Cardiac fibroblast (primary cell): Measurements from ENCODE around the gene RIPOR3.
"Not testable (repeated sequence)": the region's sequence is repeated elsewhere in the genome, so short reads cannot be mapped to it uniquely, and the experiment has no call there.

Experiments
- DNase-seq, 2 donors: peaks; one replicate each; pipeline versions ENCODE4 v3.0.0 to v3.0.0-alpha.2; 2010; ENCODE audit warnings: low read depth in 2 of 2
- H3K4me3 ChIP-seq, 2 donors: replicated peaks in 1 of 2; 1 replicate in 1 of 2; 2 replicates in 1 of 2; pipeline ENCODE4 v1.5.1; 2011; ENCODE audit warnings: low read depth in 2 of 2, low read length in 2 of 2, mild to moderate bottlenecking in 2 of 2, moderate library complexity in 1 of 2
- TF ChIP-seq, protein P1 (sequence below): IDR thresholded peaks from one replicate; pipeline ENCODE4 v1.5.1; 2011; ENCODE audit warnings: low read depth, mild to moderate bottlenecking, low read length, inconsistent platforms

The RIPOR3 gene

DNA sequence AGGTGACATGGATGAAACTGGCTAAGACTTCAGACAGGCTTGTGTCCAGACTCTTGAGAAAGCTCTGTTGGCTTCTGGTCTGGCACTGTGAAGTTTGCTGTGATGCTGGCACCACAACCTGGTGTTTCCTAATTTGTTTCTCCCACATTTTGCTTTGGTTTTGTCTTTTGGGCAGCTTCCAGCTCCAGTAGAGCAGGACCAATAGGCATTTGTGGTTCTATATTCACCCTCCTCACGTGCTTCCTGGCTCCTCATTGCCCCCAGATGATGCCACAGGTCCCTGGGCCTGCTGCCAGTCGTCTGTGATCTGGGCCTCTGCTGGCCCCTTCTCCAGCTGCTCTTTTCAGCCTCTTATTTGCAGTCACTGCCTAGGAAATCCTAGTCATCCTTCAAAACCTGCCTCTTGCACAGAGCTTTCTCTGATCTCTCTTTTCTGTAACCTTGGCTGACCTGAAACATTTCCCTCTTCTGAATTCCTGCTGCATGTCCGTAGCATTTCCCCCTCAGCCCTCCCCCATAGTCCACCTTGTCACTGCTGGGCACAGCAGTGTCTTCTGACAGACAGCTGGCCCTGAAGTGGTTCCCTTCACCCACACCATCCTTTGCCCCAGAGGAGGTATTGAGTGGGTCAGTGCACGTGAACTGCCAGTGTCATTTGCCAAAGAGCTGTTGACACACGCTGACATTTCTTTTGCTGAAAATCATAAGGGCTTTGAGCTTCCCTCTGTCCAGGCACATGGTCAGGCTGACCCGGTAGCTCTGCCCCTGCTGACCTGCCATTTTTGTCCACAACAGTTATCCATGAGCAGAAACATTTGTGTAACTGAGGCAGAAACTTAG lies 118.2 kb downstream of the RIPOR3 start:
- H3K4me3 ChIP-seq = no peak overlapping the region
- TF ChIP-seq, protein P1, sequence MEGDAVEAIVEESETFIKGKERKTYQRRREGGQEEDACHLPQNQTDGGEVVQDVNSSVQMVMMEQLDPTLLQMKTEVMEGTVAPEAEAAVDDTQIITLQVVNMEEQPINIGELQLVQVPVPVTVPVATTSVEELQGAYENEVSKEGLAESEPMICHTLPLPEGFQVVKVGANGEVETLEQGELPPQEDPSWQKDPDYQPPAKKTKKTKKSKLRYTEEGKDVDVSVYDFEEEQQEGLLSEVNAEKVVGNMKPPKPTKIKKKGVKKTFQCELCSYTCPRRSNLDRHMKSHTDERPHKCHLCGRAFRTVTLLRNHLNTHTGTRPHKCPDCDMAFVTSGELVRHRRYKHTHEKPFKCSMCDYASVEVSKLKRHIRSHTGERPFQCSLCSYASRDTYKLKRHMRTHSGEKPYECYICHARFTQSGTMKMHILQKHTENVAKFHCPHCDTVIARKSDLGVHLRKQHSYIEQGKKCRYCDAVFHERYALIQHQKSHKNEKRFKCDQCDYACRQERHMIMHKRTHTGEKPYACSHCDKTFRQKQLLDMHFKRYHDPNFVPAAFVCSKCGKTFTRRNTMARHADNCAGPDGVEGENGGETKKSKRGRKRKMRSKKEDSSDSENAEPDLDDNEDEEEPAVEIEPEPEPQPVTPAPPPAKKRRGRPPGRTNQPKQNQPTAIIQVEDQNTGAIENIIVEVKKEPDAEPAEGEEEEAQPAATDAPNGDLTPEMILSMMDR = no peak
- DNase-seq = peak; percentile 71 to 97

DNA sequence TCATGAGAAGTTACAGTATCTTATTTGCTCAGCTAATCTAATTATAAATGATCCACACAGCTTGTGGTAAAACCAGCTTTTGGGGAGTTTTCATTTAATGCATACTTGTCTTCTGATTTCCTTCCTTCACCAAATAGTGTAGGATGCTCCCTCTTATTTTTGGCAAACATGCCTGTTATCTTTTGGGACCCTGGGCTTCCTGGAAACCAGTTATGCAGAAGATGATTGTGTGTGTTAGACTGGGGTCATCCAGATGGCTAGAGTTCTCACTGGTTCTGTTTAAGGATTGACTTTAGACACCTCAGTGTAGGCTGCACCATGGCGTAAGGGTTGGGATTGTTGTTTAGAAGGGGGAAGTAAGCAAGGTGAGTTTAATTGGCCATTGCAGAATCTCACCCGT lies 119.9 kb downstream of the RIPOR3 start:
- TF ChIP-seq, protein P1 = no peak
- no peak for DNase-seq

DNA sequence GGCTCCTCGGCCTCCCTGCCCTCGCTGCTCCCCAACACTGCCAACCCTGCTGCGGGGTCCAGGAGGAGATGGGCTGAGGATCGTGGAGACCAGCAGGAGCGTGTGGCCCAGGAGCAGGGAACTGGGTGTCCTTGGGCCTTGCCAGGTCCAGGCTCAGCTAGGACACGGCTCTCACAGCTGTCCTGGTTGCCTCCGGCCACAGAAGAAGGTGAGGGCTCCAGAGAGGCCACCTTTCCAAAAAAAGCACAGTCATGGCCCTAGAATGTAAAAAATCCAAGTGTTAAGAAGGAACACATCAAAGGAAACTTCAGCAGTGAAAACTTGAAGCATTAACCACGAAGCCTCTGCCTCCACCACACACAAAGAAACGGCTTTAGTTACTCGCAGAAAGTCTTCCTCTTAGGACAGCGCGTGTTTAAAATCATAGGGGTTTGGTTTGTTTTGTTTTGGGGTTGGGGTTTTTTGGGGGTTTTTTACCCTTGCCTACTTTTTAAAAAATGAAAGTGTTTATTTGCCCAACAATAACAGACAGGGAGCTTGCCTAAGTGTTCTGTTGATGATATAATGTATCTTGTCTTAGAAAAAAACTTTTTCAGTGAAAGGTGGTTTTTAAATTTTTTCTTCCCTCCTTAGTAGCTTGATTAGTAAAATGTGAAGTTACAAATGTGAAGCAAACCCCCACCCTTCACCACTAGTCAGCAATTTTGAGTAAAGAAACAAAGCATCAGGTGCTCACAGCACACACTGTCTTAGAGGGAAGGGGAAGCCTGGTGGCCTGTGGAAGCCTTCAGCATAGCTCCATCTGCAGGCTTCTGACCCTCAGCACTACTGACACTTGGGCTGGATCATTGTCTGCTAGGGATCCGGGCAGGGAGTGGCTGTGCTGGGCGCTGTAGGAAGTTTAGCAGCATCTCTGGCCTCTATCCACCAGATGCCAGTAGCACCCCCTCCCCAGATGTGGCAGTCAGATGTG lies 121.2 kb downstream of the RIPOR3 start:
- TF ChIP-seq, protein P1 = peak; percentile 65
- no peak overlapping the region for H3K4me3 ChIP-seq
- peak; percentile 58 to 60 for DNase-seq

More for the DNA sequence above, 119.9 kb downstream of the RIPOR3 start:
- no peak overlapping the region for H3K4me3 ChIP-seq

- DNase-seq, H3K4me3 ChIP-seq: not testable (repeated sequence)
Observed at GRCh38 chr20:50569487-50569863, 121.9 kb downstream of the RIPOR3 start.

GRCh38 chr20:50568549-50568942 lies 122.8 kb downstream of the RIPOR3 start:
- H3K4me3 ChIP-seq = no peak overlapping the region
- no peak for DNase-seq
- TF ChIP-seq, protein P1 = no peak

GRCh38 chr20:50567860-50568548 lies 123.3 kb downstream of the RIPOR3 start:
- DNase-seq = no peak
- TF ChIP-seq, protein P1 = no peak
- H3K4me3 ChIP-seq = no peak overlapping the region
